Measurements from ENCODE around the gene EEIG1.
"Not testable (repeated sequence)": the region's sequence is repeated elsewhere in the genome, so short reads cannot be mapped to it uniquely, and the experiment has no call there.

EEIG1 gene

GRCh38 chr9:127980706-127981558 is at the start of gene EEIG1:
TSS of gene EEIG1 (minus strand) at chr9:127980989. CDS start at chr9:127980137, 852 bp downstream.
- peak; percentile 30 for DNase-seq (ENCODE audit: low read depth)

GRCh38 chr9:128027705-128028104 is 46.9 kb upstream of the EEIG1 start:
- DNase-seq (ENCODE audit: low read depth): no peak

GRCh38 chr9:128026773-128027541 is 46.2 kb upstream of the EEIG1 start:
- DNase-seq (ENCODE audit: low read depth): no peak

- DNase-seq (ENCODE audit: low read depth): no peak
Measured at GRCh38 chr9:128026255-128026772, 45.5 kb upstream of the EEIG1 start.

- no peak for DNase-seq (ENCODE audit: low read depth)
Measured at GRCh38 chr9:128025736-128026135, 44.9 kb upstream of the EEIG1 start.

- no peak for DNase-seq (ENCODE audit: low read depth)
Measured at GRCh38 chr9:128024761-128025308, 44.0 kb upstream of the EEIG1 start.

- DNase-seq (ENCODE audit: low read depth): not testable (repeated sequence)
Measured at GRCh38 chr9:128023671-128024070, 42.9 kb upstream of the EEIG1 start.

GRCh38 chr9:128022886-128023285 is 42.1 kb upstream of the EEIG1 start:
- DNase-seq (ENCODE audit: low read depth): no peak

GRCh38 chr9:128021098-128021497 is 40.3 kb upstream of the EEIG1 start:
- no peak for DNase-seq (ENCODE audit: low read depth)

- DNase-seq (ENCODE audit: low read depth): no peak
Measured at GRCh38 chr9:128020692-128021091, 39.9 kb upstream of the EEIG1 start.

GRCh38 chr9:128015696-128016095 is 34.9 kb upstream of the EEIG1 start:
- DNase-seq (ENCODE audit: low read depth): no peak

- DNase-seq (ENCODE audit: low read depth): no peak
Measured at GRCh38 chr9:128011071-128011817, 30.5 kb upstream of the EEIG1 start.

- DNase-seq (ENCODE audit: low read depth): no peak
Measured at GRCh38 chr9:128009639-128010038, 28.9 kb upstream of the EEIG1 start.

GRCh38 chr9:128008171-128008570 is 27.4 kb upstream of the EEIG1 start:
- no peak for DNase-seq (ENCODE audit: low read depth)

- peak; percentile 26 for DNase-seq (ENCODE audit: low read depth)
Measured at GRCh38 chr9:128007566-128008138, 26.9 kb upstream of the EEIG1 start.

- DNase-seq (ENCODE audit: low read depth): no peak
Measured at GRCh38 chr9:128006332-128006996, 25.7 kb upstream of the EEIG1 start.

GRCh38 chr9:128005923-128006322 is 25.1 kb upstream of the EEIG1 start:
- DNase-seq (ENCODE audit: low read depth): no peak

- no peak for DNase-seq (ENCODE audit: low read depth)
Measured at GRCh38 chr9:128003966-128004604, 23.3 kb upstream of the EEIG1 start.

- no peak for DNase-seq (ENCODE audit: low read depth)
Measured at GRCh38 chr9:128002959-128003358, 22.2 kb upstream of the EEIG1 start.

- DNase-seq (ENCODE audit: low read depth): peak; percentile 68
Measured at GRCh38 chr9:128001779-128002298, 21.1 kb upstream of the EEIG1 start.

Measured in non-pigmented ciliary epithelial cell (primary cell).